ENCODE data around the gene DEFB132. TPM values are rescaled to one million over a fixed set of nuclear protein-coding genes. Genes with fewer than 3 reads are reported as not detected.

The DEFB132 gene
- total and polyA plus RNA-seq, 9 of the 15 experiments (the other 6 are each of a cell fraction or from before 2014, with no cell fraction given): not detected

- TF ChIP-seq DEAF1 (CRISPR knock-in tag; IDR thresholded peaks at IDR 0.05) (no peak), ZNF134 (CRISPR knock-in tag; conservative IDR thresholded peaks at IDR 0.05) (no peak), HDAC3 (IDR thresholded peaks at IDR 0.05; ENCODE audit: borderline replicate concordance, partially characterized antibody) (no peak), HMG20A (CRISPR knock-in tag; conservative IDR thresholded peaks at IDR 0.05) (no peak), NR2C2 (CRISPR knock-in tag; IDR thresholded peaks at IDR 0.05) (no peak), NR2C2 (tag; IDR thresholded peaks at IDR 0.05) (peak; percentile 87), MAFG (tag; conservative IDR thresholded peaks at IDR 0.05) (no peak), KDM4B (IDR thresholded peaks at IDR 0.05; ENCODE audit: borderline replicate concordance in 2 of 2, low read depth in 1 of 2) (no peak), ZBTB17 (CRISPR knock-in tag; IDR thresholded peaks at IDR 0.05) (no peak), ZNF263 (CRISPR knock-in tag; IDR thresholded peaks at IDR 0.05; ENCODE audit: borderline replicate concordance) (no peak), ZBTB8A (IDR thresholded peaks at IDR 0.05; ENCODE audit: partially characterized antibody) (no peak), RFX1 (IDR thresholded peaks at IDR 0.05) (peak; percentile 94), NFE2 (IDR thresholded peaks at IDR 0.05; ENCODE audit: low read depth) (no peak), IRF2 (CRISPR knock-in tag; IDR thresholded peaks at IDR 0.05) (no peak), KLF13 (tag; IDR thresholded peaks at IDR 0.05; ENCODE audit: borderline replicate concordance, low read depth) (no peak), MEIS2 (IDR thresholded peaks at IDR 0.05; ENCODE audit: partially characterized antibody) (no peak), CHD4 (IDR thresholded peaks at IDR 0.05; ENCODE audit: insufficient read depth, insufficient replicate concordance, low read depth, low read length, poor library complexity, severe bottlenecking) (no peak), ZNF431 (CRISPR knock-in tag; IDR thresholded peaks at IDR 0.05) (no peak), YY1 (IDR thresholded peaks at IDR 0.05; ENCODE audit: borderline replicate concordance in 1 of 3, control insufficient read depth in 1 of 3, extremely low read depth in 1 of 3, insufficient read depth in 3 of 3, insufficient read length in 1 of 3, insufficient replicate concordance in 2 of 3, low read depth in 1 of 3, low read length in 2 of 3) (no peak)
- TF ChIP-seq, protein P1, sequence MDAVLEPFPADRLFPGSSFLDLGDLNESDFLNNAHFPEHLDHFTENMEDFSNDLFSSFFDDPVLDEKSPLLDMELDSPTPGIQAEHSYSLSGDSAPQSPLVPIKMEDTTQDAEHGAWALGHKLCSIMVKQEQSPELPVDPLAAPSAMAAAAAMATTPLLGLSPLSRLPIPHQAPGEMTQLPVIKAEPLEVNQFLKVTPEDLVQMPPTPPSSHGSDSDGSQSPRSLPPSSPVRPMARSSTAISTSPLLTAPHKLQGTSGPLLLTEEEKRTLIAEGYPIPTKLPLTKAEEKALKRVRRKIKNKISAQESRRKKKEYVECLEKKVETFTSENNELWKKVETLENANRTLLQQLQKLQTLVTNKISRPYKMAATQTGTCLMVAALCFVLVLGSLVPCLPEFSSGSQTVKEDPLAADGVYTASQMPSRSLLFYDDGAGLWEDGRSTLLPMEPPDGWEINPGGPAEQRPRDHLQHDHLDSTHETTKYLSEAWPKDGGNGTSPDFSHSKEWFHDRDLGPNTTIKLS (IDR thresholded peaks at IDR 0.05; ENCODE audit: borderline replicate concordance, low read depth): no peak
- TF ChIP-seq, protein P2, sequence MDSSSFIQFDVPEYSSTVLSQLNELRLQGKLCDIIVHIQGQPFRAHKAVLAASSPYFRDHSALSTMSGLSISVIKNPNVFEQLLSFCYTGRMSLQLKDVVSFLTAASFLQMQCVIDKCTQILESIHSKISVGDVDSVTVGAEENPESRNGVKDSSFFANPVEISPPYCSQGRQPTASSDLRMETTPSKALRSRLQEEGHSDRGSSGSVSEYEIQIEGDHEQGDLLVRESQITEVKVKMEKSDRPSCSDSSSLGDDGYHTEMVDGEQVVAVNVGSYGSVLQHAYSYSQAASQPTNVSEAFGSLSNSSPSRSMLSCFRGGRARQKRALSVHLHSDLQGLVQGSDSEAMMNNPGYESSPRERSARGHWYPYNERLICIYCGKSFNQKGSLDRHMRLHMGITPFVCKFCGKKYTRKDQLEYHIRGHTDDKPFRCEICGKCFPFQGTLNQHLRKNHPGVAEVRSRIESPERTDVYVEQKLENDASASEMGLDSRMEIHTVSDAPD (CRISPR knock-in tag; IDR thresholded peaks at IDR 0.05): no peak
Measured at GRCh38 chr20:290084-290831, 32.7 kb downstream of the DEFB132 start, which contains the start of gene C20orf96 (continued).
